Naive B cell (primary cell): ENCODE results near the gene ASTN1. TPM values are rescaled to one million over a fixed set of nuclear protein-coding genes. Genes with fewer than 3 reads are reported as not detected.

ENCODE experiments used
- ATAC-seq, 2 donors: fragments of 150-1000 bp; cut with Tn5 transposase; 2 replicates each; pipeline ENCODE4 v1.10.0; 2021; ENCODE audit warnings: low read depth in 2 of 2, mild to moderate bottlenecking in 2 of 2, moderate library complexity in 2 of 2
- DNase-seq: peaks from one replicate; pipeline ENCODE4 v3.0.0; 2022
- H3K27ac Mint-ChIP-seq, 6 donors: one replicate each; pipeline ENCODE4 v1.8.0; 2020 to 2022; ENCODE audit warnings: mild to moderate bottlenecking in 6 of 6, mixed read lengths in 6 of 6, moderate library complexity in 5 of 6, inconsistent platforms in 2 of 6
- H3K27me3 Mint-ChIP-seq, 3 donors: one replicate each; pipeline ENCODE4 v1.8.0; 2021 to 2022; ENCODE audit warnings: mixed read lengths in 3 of 3, mild to moderate bottlenecking in 1 of 3
- H3K36me3 Mint-ChIP-seq, 2 donors: one replicate each; pipeline ENCODE4 v1.8.0; 2020 to 2022; ENCODE audit warnings: mixed read lengths in 2 of 2, inconsistent platforms in 1 of 2, mild to moderate bottlenecking in 1 of 2
- H3K4me1 Mint-ChIP-seq, 3 donors: one replicate each; pipeline ENCODE4 v1.8.0; 2020 to 2022; ENCODE audit warnings: mixed read lengths in 3 of 3, inconsistent platforms in 1 of 3, mild to moderate bottlenecking in 1 of 3, moderate library complexity in 1 of 3
- H3K4me3 Mint-ChIP-seq, 8 donors: one replicate each; pipeline ENCODE4 v1.8.0; 2020 to 2022; ENCODE audit warnings: mild to moderate bottlenecking in 8 of 8, mixed read lengths in 8 of 8, moderate library complexity in 8 of 8, inconsistent platforms in 2 of 8
- H3K9me3 Mint-ChIP-seq, 7 donors: one replicate each; pipeline ENCODE4 v1.8.0; 2020 to 2022; ENCODE audit warnings: mixed read lengths in 7 of 7, mild to moderate bottlenecking in 5 of 7, inconsistent platforms in 2 of 7, moderate library complexity in 1 of 7
- polyA plus RNA-seq, 6 donors: library from polyadenylated mRNA; unstranded; fragments of 300-500 nt; fragmentation: Illumina TruSeq; gene quantifications; one replicate each; pipeline ENCODE4 v1.2.3, GENCODE V29; 2021; ENCODE audit warnings: low read depth in 6 of 6

The ASTN1 gene
- polyA plus RNA-seq, 6 donors from 2014 or later, result not detected

- H3K27me3 Mint-ChIP-seq, result peaks cover 13 to 30% (median 19%) of the 10 kb centered on the region in 3 donors
- DNase-seq (no peak), ATAC-seq (no peak)
- no peak overlapping the region for H3K4me3 Mint-ChIP-seq
- H3K27ac Mint-ChIP-seq, result no peak overlapping the region
- no peaks in the 10 kb centered on the region for H3K36me3 Mint-ChIP-seq
- H3K9me3 Mint-ChIP-seq, result peaks cover 0 to 12% (median 3%) of the 10 kb centered on the region in 7 donors
- no peaks in the 10 kb centered on the region for H3K4me1 Mint-ChIP-seq
These were observed 233.0 kb downstream of the ASTN1 start for GRCh38 chr1:176931526-176931925.

DNA sequence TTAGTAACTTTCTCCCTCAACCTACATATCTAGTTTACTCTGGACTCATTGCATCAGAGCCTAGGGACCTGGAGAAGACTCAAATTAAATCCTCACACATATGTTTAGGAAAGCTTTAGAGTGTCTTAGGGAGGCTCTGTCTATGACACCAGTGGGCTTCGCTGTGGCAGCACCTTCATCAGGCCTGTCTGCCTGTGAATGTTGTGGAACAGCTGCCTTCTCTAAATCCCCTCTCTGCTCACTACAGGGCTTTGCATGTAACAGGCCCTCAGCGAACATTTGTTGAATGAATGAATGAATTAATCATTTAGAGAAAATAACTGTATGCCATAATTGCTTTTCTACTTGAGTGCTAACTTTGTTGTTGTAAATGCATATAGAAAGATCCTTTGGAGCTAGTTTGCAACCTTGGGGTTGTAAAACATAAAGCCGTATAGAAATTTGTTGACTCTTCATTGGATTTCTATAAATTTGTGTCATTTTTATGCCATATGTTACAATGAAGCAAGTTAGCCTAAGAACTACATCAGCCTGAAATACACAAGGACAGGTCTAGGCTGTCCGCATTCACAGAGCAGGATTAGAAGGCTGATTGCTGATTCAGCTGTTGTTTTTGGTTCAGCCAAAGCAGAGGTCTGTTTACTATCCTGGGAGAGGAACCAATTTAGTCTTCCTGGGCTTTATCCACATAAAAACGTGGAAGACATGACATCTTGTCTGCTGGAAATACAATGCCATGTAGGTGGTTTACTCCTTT lies 238.0 kb downstream of the ASTN1 start:
- no peak overlapping the region for H3K27ac Mint-ChIP-seq
- no peak overlapping the region for H3K4me3 Mint-ChIP-seq
- no peaks in the 10 kb centered on the region for H3K4me1 Mint-ChIP-seq
- ATAC-seq (no peak), DNase-seq (no peak)
- H3K27me3 Mint-ChIP-seq, result peaks cover 21 to 41% (median 22%) of the 10 kb centered on the region in 3 donors
- H3K9me3 Mint-ChIP-seq, result peaks cover 0 to 12% (median 3%) of the 10 kb centered on the region in 7 donors
- H3K36me3 Mint-ChIP-seq, result no peaks in the 10 kb centered on the region

GRCh38 chr1:176925223-176925622 lies 239.3 kb downstream of the ASTN1 start:
- Mint-ChIP-seq H3K4me1 (no peaks in the 10 kb centered on the region), H3K9me3 (peaks cover 0 to 7% (median 1%) of the 10 kb centered on the region in 7 donors), H3K4me3 (no peak overlapping the region), H3K27me3 (peaks cover 15 to 34% (median 26%) of the 10 kb centered on the region in 3 donors), H3K27ac (no peak overlapping the region), H3K36me3 (no peaks in the 10 kb centered on the region)
- ATAC-seq, result no peak
- no peak for DNase-seq

DNA sequence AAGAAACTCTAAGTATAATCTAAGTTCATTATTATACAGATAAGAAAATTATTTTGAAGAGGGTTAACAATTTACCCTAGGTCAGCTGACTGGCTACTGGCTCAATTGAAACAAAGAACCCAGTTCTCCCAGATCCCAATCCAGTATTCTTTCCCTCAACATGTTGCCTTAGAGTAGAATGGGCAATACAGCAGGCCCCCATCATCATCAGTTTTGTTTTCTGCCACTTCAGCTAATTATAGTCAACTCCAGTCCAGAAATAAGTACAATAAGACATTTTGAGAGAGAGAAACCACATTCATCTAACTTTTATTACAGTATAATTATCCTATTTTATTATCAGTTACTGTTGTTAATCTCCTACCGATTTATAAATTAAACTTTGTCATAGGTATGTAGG lies 241.2 kb downstream of the ASTN1 start:
- Mint-ChIP-seq H3K36me3 (no peaks in the 10 kb centered on the region), H3K9me3 (peaks cover 0 to 8% (median 0%) of the 10 kb centered on the region in 7 donors), H3K27ac (no peak overlapping the region), H3K4me3 (no peak overlapping the region), H3K4me1 (no peaks in the 10 kb centered on the region), H3K27me3 (peaks cover 19 to 32% (median 21%) of the 10 kb centered on the region in 3 donors)
- DNase-seq (no peak), ATAC-seq (no peak)

GRCh38 chr1:176919386-176920378 lies 244.8 kb downstream of the ASTN1 start:
- H3K27ac Mint-ChIP-seq, result no peak overlapping the region

GRCh38 chr1:176905648-176906047 lies 258.9 kb downstream of the ASTN1 start:
- ATAC-seq (no peak), DNase-seq (no peak)
- H3K4me1 Mint-ChIP-seq, result no peaks in the 10 kb centered on the region
- H3K36me3 Mint-ChIP-seq, result no peaks in the 10 kb centered on the region
- peaks cover 26 to 29% (median 26%) of the 10 kb centered on the region in 3 donors for H3K27me3 Mint-ChIP-seq
- peaks cover 0 to 4% (median 0%) of the 10 kb centered on the region in 7 donors for H3K9me3 Mint-ChIP-seq
- H3K27ac Mint-ChIP-seq, result no peak overlapping the region
- H3K4me3 Mint-ChIP-seq, result no peak overlapping the region

More at GRCh38 chr1:176919386-176920378, 244.8 kb downstream of the ASTN1 start:
- ATAC-seq, result no peak
- H3K27me3 Mint-ChIP-seq, result peaks cover 24 to 28% (median 27%) of the 10 kb centered on the region in 3 donors
- no peaks in the 10 kb centered on the region for H3K4me1 Mint-ChIP-seq
- no peaks in the 10 kb centered on the region for H3K36me3 Mint-ChIP-seq
- H3K9me3 Mint-ChIP-seq, result peaks cover 0 to 12% (median 0%) of the 10 kb centered on the region in 7 donors
- DNase-seq, result no peak
- no peak overlapping the region for H3K4me3 Mint-ChIP-seq

- H3K4me1 Mint-ChIP-seq, result no peaks in the 10 kb centered on the region
- DNase-seq (no peak), ATAC-seq (no peak)
- no peaks in the 10 kb centered on the region for H3K36me3 Mint-ChIP-seq
- peaks cover 0 to 4% (median 0%) of the 10 kb centered on the region in 7 donors for H3K9me3 Mint-ChIP-seq
- no peak overlapping the region for H3K27ac Mint-ChIP-seq
- no peak overlapping the region for H3K4me3 Mint-ChIP-seq
- H3K27me3 Mint-ChIP-seq, result peaks cover 26 to 44% (median 41%) of the 10 kb centered on the region in 3 donors
These were observed 260.3 kb downstream of the ASTN1 start for GRCh38 chr1:176904057-176904751.

- ATAC-seq, result no peak
- peaks cover 26 to 50% (median 43%) of the 10 kb centered on the region in 3 donors for H3K27me3 Mint-ChIP-seq
- DNase-seq, result no peak
- H3K36me3 Mint-ChIP-seq, result no peaks in the 10 kb centered on the region
- H3K9me3 Mint-ChIP-seq, result peaks cover 0 to 4% (median 0%) of the 10 kb centered on the region in 7 donors
- H3K27ac Mint-ChIP-seq, result no peak overlapping the region
- H3K4me1 Mint-ChIP-seq, result no peaks in the 10 kb centered on the region
- no peak overlapping the region for H3K4me3 Mint-ChIP-seq
These were observed 261.0 kb downstream of the ASTN1 start for GRCh38 chr1:176903474-176903873.

DNA sequence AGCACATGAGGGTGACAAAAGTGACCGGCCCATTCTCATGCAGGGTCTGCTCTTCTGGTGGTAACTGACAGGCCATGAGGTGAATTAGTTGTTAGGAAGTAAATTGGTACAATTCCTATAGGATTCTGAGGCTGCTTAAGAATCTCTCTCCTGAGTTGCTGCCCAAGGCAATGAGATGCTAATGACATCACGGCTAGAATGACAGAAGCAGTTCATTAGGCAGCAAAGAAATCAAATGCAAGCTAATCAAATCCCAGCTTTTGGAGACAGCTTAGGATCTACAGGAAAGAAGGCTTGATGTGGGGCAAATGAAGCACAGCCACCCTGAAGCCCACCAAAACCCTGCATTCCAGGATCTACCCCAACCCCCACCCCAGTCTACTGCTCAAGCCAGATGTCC lies 265.2 kb downstream of the ASTN1 start:
- DNase-seq, result no peak
- Mint-ChIP-seq H3K9me3 (peaks cover 0 to 2% (median 0%) of the 10 kb centered on the region in 7 donors), H3K36me3 (no peaks in the 10 kb centered on the region), H3K4me1 (peaks cover 7 to 8% (median 7%) of the 10 kb centered on the region in 3 donors), H3K4me3 (no peak overlapping the region), H3K27me3 (peaks cover 24 to 53% (median 53%) of the 10 kb centered on the region in 3 donors), H3K27ac (no peak overlapping the region)
- no peak for ATAC-seq

GRCh38 chr1:176897350-176898236 lies 266.9 kb downstream of the ASTN1 start:
- Mint-ChIP-seq H3K4me3 (peak overlapping the region in 3 of 8 donors; percentile 1 to 63 (median 26)), H3K27ac (peak overlapping the region in 1 of 6 donors; percentile 87), H3K4me1 (peaks cover 7 to 8% (median 7%) of the 10 kb centered on the region in 3 donors), H3K9me3 (peaks cover 0 to 2% (median 0%) of the 10 kb centered on the region in 7 donors), H3K27me3 (peaks cover 17 to 41% (median 41%) of the 10 kb centered on the region in 3 donors), H3K36me3 (no peaks in the 10 kb centered on the region)
- DNase-seq (peak; percentile 13), ATAC-seq (no peak)

GRCh38 chr1:176896216-176896615 lies 268.3 kb downstream of the ASTN1 start:
- peaks cover 0 to 2% (median 0%) of the 10 kb centered on the region in 7 donors for H3K9me3 Mint-ChIP-seq
- no peak overlapping the region for H3K27ac Mint-ChIP-seq
- ATAC-seq, result no peak
- DNase-seq, result no peak
- H3K27me3 Mint-ChIP-seq, result peaks cover 17 to 41% (median 38%) of the 10 kb centered on the region in 3 donors
- no peaks in the 10 kb centered on the region for H3K36me3 Mint-ChIP-seq
- no peak overlapping the region for H3K4me3 Mint-ChIP-seq
- peaks cover 7 to 8% (median 7%) of the 10 kb centered on the region in 3 donors for H3K4me1 Mint-ChIP-seq

DNA sequence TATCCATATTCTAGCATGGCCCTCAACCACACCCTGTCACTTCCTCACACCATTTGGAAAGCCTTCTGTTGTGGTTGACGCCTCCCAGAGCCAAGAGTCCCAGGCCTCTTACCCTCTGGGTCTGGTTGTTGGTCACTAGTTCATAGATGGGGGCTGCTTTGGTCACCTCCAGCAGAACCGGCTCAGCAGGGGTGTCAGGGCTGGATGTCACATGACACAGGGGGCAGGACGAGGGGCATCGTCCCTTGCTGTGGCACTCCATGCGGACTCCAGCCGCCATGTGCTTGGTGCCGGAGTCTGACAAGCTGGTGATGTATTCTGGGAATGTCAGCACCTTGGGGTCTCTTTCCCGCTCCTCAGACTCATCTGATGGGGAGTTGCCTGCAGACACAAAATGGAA lies 270.1 kb downstream of the ASTN1 start:
- Mint-ChIP-seq H3K4me3 (no peak overlapping the region), H3K9me3 (peaks cover 0 to 2% (median 0%) of the 10 kb centered on the region in 7 donors)
- no peak for ATAC-seq

More for the DNA sequence above, 270.1 kb downstream of the ASTN1 start:
- no peak for DNase-seq
- Mint-ChIP-seq H3K4me1 (peaks cover 7 to 8% (median 7%) of the 10 kb centered on the region in 3 donors), H3K36me3 (no peaks in the 10 kb centered on the region), H3K27me3 (peaks cover 17 to 34% (median 32%) of the 10 kb centered on the region in 3 donors), H3K27ac (no peak overlapping the region)
